Colonic mucosa (tissue), 4 donors: ENCODE results near the gene GABBR2. TPM values are rescaled to one million over a fixed set of nuclear protein-coding genes. Genes with fewer than 3 reads are reported as not detected.

Experiments used
- DNase-seq: peaks from one replicate; pipeline ENCODE4 v3.0.0-alpha.2; 2020
- H3K27ac ChIP-seq: fragments of 200-600 bp; one replicate; pipeline ENCODE4 v1.8.0; 2021
- H3K27me3 ChIP-seq: fragments of 200-600 bp; one replicate; pipeline ENCODE4 v1.8.0; 2021
- H3K36me3 ChIP-seq: fragments of 200-600 bp; one replicate; pipeline ENCODE4 v1.8.0; 2021
- H3K4me1 ChIP-seq: fragments of 200-600 bp; one replicate; pipeline ENCODE4 v1.8.0; 2021; ENCODE audit warnings: mild to moderate bottlenecking
- H3K4me3 ChIP-seq: fragments of 200-600 bp; one replicate; pipeline ENCODE4 v1.8.0; 2021
- H3K9ac ChIP-seq, 2 donors: one replicate each; pipeline ENCODE4 v1.7.0; 2013; ENCODE audit warnings: control low read depth in 2 of 2, low read depth in 2 of 2, low read length in 2 of 2
- H3K9me3 ChIP-seq: fragments of 200-600 bp; one replicate; pipeline ENCODE4 v1.8.0; 2021
- intact Hi-C: fragments of 100-400 bp; cut with DNase I; formaldehyde crosslinking; loops from one replicate; pipeline ENCODE4 v1.14.1; 2022
- total RNA-seq, 2 donors: library from RNA; stranded (reverse); fragmentation: NEBNext Ultra II Directional in 1 of 2; extraction: Animal tissue kit (Norgen Biotek cat#: 25700) in 1 of 2; gene quantifications; one replicate each; pipeline ENCODE4 v1.2.1, GENCODE V29; 2021
- TF ChIP-seq, protein P1 (sequence below): fragments of 200-600 bp; IDR thresholded peaks from one replicate; pipeline ENCODE4 v1.8.0; 2022; ENCODE audit warnings: antibody characterized with exemption, mild to moderate bottlenecking
- donor health status: healthy.
- donor health status: DM: no; HTN: no; CAD: no.
- donor health status: DM: no; HTN: no; CAD: no.

GABBR2 gene
- total RNA-seq, 2 donors from 2014 or later: 0.05 TPM; not detected in 1

DNA sequence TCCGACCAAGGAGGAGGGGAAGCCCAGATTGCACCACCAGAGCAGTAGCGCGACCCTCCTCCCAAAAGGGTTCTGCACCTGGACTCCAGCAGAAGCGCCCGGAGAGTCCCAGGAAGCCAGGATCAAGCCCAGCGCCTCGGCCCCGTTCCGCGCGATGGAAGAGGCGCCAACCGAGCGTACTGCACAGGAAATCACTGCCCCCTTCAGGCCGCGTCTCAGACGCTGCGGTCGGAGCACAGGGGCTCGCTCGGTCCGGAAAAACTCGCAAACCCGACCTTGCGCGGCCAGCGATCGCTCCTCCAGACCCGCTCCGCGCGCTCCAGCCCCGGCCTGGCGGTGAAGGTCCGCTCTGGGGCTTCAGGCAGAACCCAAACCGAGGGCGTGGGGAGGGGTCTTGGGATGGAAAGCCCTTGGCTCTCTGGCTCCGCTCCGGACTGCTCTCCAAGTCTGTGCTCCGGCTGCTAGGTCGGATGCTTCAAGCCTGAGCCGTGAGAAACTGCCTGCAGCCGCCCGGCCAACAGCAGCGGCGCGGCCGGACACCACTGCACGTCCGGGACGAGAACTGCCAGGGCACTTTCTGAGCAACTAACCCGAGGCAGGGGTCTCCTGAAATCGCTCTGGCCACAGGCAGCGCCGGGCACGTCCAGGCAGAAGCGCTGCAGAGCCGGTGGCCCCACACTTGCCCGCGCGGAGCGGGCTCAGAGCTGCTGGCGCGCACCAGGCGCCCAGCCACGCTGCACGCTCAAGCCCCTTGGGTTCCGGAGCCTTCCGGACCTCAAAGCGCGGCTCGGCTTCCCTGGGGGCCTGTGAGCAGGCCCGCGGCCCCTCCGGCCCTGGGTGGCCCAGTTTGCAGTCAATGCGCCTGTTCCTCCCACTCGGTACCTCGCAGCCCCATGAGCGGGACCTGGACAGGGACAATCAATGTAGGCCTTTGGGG, 1.3 kb downstream of the GABBR2 start:
- H3K9ac ChIP-seq: no peak overlapping the region
- TF ChIP-seq, protein P1, sequence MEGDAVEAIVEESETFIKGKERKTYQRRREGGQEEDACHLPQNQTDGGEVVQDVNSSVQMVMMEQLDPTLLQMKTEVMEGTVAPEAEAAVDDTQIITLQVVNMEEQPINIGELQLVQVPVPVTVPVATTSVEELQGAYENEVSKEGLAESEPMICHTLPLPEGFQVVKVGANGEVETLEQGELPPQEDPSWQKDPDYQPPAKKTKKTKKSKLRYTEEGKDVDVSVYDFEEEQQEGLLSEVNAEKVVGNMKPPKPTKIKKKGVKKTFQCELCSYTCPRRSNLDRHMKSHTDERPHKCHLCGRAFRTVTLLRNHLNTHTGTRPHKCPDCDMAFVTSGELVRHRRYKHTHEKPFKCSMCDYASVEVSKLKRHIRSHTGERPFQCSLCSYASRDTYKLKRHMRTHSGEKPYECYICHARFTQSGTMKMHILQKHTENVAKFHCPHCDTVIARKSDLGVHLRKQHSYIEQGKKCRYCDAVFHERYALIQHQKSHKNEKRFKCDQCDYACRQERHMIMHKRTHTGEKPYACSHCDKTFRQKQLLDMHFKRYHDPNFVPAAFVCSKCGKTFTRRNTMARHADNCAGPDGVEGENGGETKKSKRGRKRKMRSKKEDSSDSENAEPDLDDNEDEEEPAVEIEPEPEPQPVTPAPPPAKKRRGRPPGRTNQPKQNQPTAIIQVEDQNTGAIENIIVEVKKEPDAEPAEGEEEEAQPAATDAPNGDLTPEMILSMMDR: no peak
- H3K4me3 ChIP-seq: no peak overlapping the region
- H3K36me3 ChIP-seq: no peaks in the 10 kb centered on the region
- H3K27ac ChIP-seq: no peak overlapping the region
- H3K27me3 ChIP-seq: peaks cover 41% of the 10 kb centered on the region
- no peak for DNase-seq
- intact Hi-C loops: no loop called here
- H3K4me1 ChIP-seq: no peaks in the 10 kb centered on the region
- H3K9me3 ChIP-seq: no peaks in the 10 kb centered on the region

DNA sequence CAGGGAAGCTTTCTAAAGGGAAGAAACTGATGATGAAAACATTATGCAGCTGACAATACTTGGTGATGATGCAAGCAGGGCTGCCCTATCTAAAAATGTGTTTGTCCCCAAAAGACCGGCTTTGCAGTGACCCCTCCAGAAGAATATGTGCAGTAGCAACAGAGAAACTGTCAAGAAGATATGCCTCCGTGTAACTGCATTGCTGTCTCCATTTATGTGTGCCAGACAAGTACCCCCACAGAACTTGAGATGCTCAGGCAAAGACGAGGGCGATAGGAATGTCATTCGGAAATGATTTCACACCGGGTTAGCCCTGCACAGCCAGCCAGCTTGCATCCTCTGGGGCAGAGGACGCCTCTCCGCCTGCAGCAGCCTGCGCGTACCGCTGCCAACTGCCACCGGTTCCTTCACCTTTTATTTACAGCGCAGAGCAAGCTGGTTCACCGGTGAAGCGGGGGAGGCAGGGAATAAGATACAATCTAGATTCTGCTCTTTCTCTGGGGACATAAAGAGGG, 2.0 kb downstream of the GABBR2 start:
- no peaks in the 10 kb centered on the region for H3K4me1 ChIP-seq
- intact Hi-C loops: no loop called here
- no peak for DNase-seq
- H3K9me3 ChIP-seq: no peaks in the 10 kb centered on the region
- TF ChIP-seq, protein P1: no peak
- no peak overlapping the region for H3K9ac ChIP-seq
- H3K4me3 ChIP-seq: no peak overlapping the region
- H3K36me3 ChIP-seq: no peaks in the 10 kb centered on the region
- peaks cover 41% of the 10 kb centered on the region for H3K27me3 ChIP-seq
- no peak overlapping the region for H3K27ac ChIP-seq

GRCh38 chr9:98702835-98703380, 5.8 kb downstream of the GABBR2 start:
- intact Hi-C loops: no loop called here

GRCh38 chr9:98702340-98702739, 6.4 kb downstream of the GABBR2 start:
- no peaks in the 10 kb centered on the region for H3K36me3 ChIP-seq
- peaks cover 14% of the 10 kb centered on the region for H3K27me3 ChIP-seq
- intact Hi-C loops: no loop called here

More at GRCh38 chr9:98702835-98703380, 5.8 kb downstream of the GABBR2 start:
- no peaks in the 10 kb centered on the region for H3K36me3 ChIP-seq
- H3K9me3 ChIP-seq: no peaks in the 10 kb centered on the region
- peaks cover 20% of the 10 kb centered on the region for H3K27me3 ChIP-seq
- no peaks in the 10 kb centered on the region for H3K4me1 ChIP-seq
- TF ChIP-seq, protein P1: no peak
- H3K27ac ChIP-seq: no peak overlapping the region
- H3K4me3 ChIP-seq: no peak overlapping the region
- no peak overlapping the region for H3K9ac ChIP-seq
- no peak for DNase-seq

DNA sequence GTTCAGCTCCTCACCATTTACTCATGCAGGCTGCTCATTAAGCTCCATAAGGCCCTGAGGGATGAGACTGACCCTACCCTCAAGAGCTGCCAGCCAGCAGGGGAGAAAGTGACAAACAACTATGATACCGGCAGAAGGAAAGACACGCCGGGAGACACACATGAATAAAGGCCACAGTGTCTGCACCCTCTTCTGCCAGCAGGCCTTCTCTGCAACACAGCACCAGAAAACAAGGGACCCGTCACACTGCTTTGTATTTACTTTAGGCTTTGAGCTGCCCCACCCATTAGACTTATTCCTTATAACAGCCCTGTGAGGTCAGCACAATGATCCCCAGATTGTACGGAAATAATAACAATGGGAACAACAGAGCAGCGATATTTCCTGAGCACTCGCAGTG, 7.2 kb downstream of the GABBR2 start:
- Histone ChIP-seq H3K4me3 (no peak overlapping the region), H3K27me3 (peaks cover 6% of the 10 kb centered on the region), H3K9ac (no peak overlapping the region), H3K27ac (no peak overlapping the region), H3K4me1 (no peaks in the 10 kb centered on the region), H3K36me3 (no peaks in the 10 kb centered on the region), H3K9me3 (no peaks in the 10 kb centered on the region)
- intact Hi-C loops: no loop called here
- DNase-seq: no peak
- TF ChIP-seq, protein P1: no peak

More at GRCh38 chr9:98702340-98702739, 6.4 kb downstream of the GABBR2 start:
- TF ChIP-seq, protein P1: no peak
- no peaks in the 10 kb centered on the region for H3K9me3 ChIP-seq
- no peak overlapping the region for H3K4me3 ChIP-seq
- no peak overlapping the region for H3K9ac ChIP-seq
- no peaks in the 10 kb centered on the region for H3K4me1 ChIP-seq
- H3K27ac ChIP-seq: no peak overlapping the region
- no peak for DNase-seq
